ENCODE data around the gene TMEM184A. TPM values are rescaled to one million over a fixed set of nuclear protein-coding genes. Genes with fewer than 3 reads are reported as not detected.

TMEM184A gene
- total and polyA plus RNA-seq, 2 of the 13 experiments (the other 11 are each of a cell fraction or from before 2014, with no cell fraction given) = 9.5 to 20.4 TPM

DNA sequence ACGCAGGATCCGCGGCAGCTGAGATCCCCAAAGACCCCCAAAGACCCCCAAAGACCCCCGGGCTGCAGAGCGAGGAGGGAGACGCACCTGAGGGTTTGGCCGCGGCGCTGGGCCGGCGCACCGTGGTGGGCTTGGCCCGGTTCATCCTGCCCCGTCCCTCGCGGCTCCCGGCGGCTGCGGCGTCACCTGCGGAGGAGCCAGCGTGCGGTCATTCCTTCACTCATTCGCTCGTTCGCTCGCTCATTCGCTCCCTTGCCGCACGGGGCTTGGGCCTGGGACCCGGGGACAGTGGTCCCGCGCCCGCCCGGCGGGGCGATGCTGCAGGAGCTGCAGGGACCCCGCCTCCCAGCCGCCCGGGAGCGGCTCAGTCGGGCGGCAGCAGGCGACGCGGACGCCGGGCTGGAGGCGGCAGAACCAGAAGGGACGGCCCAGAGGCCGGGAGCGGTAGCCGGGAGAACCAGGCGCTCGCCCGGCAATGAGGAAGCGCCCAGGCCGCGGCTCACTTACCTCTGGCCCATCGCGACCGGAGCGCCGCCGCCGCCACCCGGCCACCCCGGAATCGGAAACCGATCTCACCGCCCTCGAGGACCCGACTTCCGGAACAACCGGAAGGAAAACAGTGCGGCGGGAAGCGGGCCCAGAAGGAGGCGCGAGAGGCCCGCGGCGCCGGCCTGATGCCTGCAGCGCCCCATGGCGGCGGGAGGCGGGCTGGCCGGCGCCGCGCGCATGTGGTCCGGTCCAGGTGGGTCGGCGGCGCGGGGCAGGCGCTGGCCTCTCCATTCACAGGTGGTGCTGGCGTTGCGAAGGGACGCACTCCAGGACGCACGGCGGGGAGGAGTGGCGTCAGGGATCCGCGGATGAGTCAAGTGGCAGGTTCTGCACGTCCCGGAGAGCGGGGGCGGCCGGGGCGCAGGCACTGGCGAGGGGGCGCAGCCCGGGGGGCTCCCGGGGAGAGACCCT lies 51.9 kb downstream of the TMEM184A start, which contains the start of gene INTS1 (continued):
- TF ChIP-seq, protein P1, sequence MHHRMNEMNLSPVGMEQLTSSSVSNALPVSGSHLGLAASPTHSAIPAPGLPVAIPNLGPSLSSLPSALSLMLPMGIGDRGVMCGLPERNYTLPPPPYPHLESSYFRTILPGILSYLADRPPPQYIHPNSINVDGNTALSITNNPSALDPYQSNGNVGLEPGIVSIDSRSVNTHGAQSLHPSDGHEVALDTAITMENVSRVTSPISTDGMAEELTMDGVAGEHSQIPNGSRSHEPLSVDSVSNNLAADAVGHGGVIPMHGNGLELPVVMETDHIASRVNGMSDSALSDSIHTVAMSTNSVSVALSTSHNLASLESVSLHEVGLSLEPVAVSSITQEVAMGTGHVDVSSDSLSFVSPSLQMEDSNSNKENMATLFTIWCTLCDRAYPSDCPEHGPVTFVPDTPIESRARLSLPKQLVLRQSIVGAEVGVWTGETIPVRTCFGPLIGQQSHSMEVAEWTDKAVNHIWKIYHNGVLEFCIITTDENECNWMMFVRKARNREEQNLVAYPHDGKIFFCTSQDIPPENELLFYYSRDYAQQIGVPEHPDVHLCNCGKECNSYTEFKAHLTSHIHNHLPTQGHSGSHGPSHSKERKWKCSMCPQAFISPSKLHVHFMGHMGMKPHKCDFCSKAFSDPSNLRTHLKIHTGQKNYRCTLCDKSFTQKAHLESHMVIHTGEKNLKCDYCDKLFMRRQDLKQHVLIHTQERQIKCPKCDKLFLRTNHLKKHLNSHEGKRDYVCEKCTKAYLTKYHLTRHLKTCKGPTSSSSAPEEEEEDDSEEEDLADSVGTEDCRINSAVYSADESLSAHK (CRISPR knock-in tag; IDR thresholded peaks at IDR 0.05; ENCODE audit: borderline replicate concordance) = no peak
- TF ChIP-seq ZNF317 (CRISPR knock-in tag; IDR thresholded peaks at IDR 0.05) = no peak
- TF ChIP-seq SMAD9 (CRISPR knock-in tag; IDR thresholded peaks at IDR 0.05) = no peak
- no peak for TF ChIP-seq FOXP1 (IDR thresholded peaks at IDR 0.05)
- no peak; the same call in 1 of the 2 replicates for TF ChIP-seq FOXP1 (CRISPR knock-in tag; IDR thresholded peaks at IDR 0.05)
- TF ChIP-seq HOXA3 (CRISPR knock-in tag; IDR thresholded peaks at IDR 0.05) = peak; percentile 93
- no peak; the same call in 1 of the 2 replicates for TF ChIP-seq ZNF607 (CRISPR knock-in tag; IDR thresholded peaks at IDR 0.05; ENCODE audit: borderline replicate concordance)
- TF ChIP-seq, protein P2, sequence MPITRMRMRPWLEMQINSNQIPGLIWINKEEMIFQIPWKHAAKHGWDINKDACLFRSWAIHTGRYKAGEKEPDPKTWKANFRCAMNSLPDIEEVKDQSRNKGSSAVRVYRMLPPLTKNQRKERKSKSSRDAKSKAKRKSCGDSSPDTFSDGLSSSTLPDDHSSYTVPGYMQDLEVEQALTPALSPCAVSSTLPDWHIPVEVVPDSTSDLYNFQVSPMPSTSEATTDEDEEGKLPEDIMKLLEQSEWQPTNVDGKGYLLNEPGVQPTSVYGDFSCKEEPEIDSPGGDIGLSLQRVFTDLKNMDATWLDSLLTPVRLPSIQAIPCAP (CRISPR knock-in tag; IDR thresholded peaks at IDR 0.05; ENCODE audit: low read depth) = no peak
- TF ChIP-seq ZNF678 (CRISPR knock-in tag; IDR thresholded peaks at IDR 0.05) = no peak
- TF ChIP-seq, protein P3, sequence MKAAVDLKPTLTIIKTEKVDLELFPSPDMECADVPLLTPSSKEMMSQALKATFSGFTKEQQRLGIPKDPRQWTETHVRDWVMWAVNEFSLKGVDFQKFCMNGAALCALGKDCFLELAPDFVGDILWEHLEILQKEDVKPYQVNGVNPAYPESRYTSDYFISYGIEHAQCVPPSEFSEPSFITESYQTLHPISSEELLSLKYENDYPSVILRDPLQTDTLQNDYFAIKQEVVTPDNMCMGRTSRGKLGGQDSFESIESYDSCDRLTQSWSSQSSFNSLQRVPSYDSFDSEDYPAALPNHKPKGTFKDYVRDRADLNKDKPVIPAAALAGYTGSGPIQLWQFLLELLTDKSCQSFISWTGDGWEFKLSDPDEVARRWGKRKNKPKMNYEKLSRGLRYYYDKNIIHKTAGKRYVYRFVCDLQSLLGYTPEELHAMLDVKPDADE (CRISPR knock-in tag; IDR thresholded peaks at IDR 0.05) = no peak
- no peak for TF ChIP-seq LCORL (IDR thresholded peaks at IDR 0.05)
- TF ChIP-seq LCORL (CRISPR knock-in tag; IDR thresholded peaks at IDR 0.05) = no peak; the same call in 1 of the 2 replicates
- TF ChIP-seq ZNF24 (IDR thresholded peaks at IDR 0.05) = no peak
- TF ChIP-seq RBAK (CRISPR knock-in tag; IDR thresholded peaks at IDR 0.05) = no peak
- TF ChIP-seq ZBTB7A (CRISPR knock-in tag; IDR thresholded peaks at IDR 0.05) = peak; percentile 65; the same call in 1 of the 2 replicates
- no peak for TF ChIP-seq CC2D1A (CRISPR knock-in tag; IDR thresholded peaks at IDR 0.05)
- no peak for TF ChIP-seq NFATC3 (CRISPR knock-in tag; IDR thresholded peaks at IDR 0.05)
- no peak for TF ChIP-seq SMC3 (IDR thresholded peaks at IDR 0.05; ENCODE audit: low read length)
- TF ChIP-seq ZNF225 (CRISPR knock-in tag; IDR thresholded peaks at IDR 0.05) = peak; percentile 16; the same call in 1 of the 2 replicates
- TF ChIP-seq RORA (CRISPR knock-in tag; IDR thresholded peaks at IDR 0.05) = no peak
- peak; percentile 70; the same call in 1 of the 2 replicates for TF ChIP-seq ZNF383 (CRISPR knock-in tag; IDR thresholded peaks at IDR 0.05; ENCODE audit: borderline replicate concordance)
- TF ChIP-seq MTA1 (CRISPR knock-in tag; IDR thresholded peaks at IDR 0.05; ENCODE audit: borderline replicate concordance) = peak; percentile 78; the same call in 1 of the 2 replicates
- TF ChIP-seq SKI (IDR thresholded peaks at IDR 0.05; ENCODE audit: partially characterized antibody) = peak; percentile 74
- TF ChIP-seq ZNF891 (CRISPR knock-in tag; IDR thresholded peaks at IDR 0.05) = no peak
- TF ChIP-seq SOX6 (IDR thresholded peaks at IDR 0.05) = no peak
- no peak; the same call in 1 of the 2 replicates for TF ChIP-seq SOX6 (CRISPR knock-in tag; IDR thresholded peaks at IDR 0.05)
- no peak for TF ChIP-seq NONO (IDR thresholded peaks at IDR 0.05)
- TF ChIP-seq NONO (CRISPR knock-in tag; conservative IDR thresholded peaks at IDR 0.05) = peak; percentile 83
- TF ChIP-seq PLRG1 (conservative IDR thresholded peaks at IDR 0.05) = no peak
- peak; percentile 64; the same call in 1 of the 2 replicates for TF ChIP-seq RFXAP (CRISPR knock-in tag; IDR thresholded peaks at IDR 0.05; ENCODE audit: borderline replicate concordance)

Data from HepG2 (cell line).